Lower lobe of right lung (tissue), 2 donors: ENCODE data around the gene F11R. TPM values are rescaled to one million over a fixed set of nuclear protein-coding genes. Genes with fewer than 3 reads are reported as not detected.

Source experiments
- ATAC-seq, 2 donors: fragments of 200-7000 bp; cut with Tn5 transposase; one replicate each; pipeline ENCODE4 v1.9.1; 2020 to 2022; ENCODE audit warnings: mild to moderate bottlenecking in 2 of 2, moderate library complexity in 2 of 2
- DNase-seq: peaks from one replicate; pipeline ENCODE4 v3.0.0-alpha.2; 2020
- H3K27ac ChIP-seq: fragments of 200-600 bp; one replicate; pipeline ENCODE4 v1.8.0; 2022
- H3K27me3 ChIP-seq: fragments of 200-600 bp; one replicate; pipeline ENCODE4 v1.8.0; 2022; ENCODE audit warnings: low read depth
- H3K36me3 ChIP-seq: fragments of 200-600 bp; one replicate; pipeline ENCODE4 v1.8.0; 2022; ENCODE audit warnings: mild to moderate bottlenecking
- H3K4me1 ChIP-seq: fragments of 200-600 bp; one replicate; pipeline ENCODE4 v1.8.0; 2022
- H3K4me3 ChIP-seq: fragments of 200-600 bp; one replicate; pipeline ENCODE4 v1.8.0; 2022; ENCODE audit warnings: mild to moderate bottlenecking
- H3K9me3 ChIP-seq: fragments of 200-600 bp; one replicate; pipeline ENCODE4 v1.8.0; 2022
- CTCF ChIP-seq: fragments of 200-600 bp; IDR thresholded peaks from one replicate; pipeline ENCODE4 v1.8.0; 2022; ENCODE audit warnings: antibody characterized with exemption, mild to moderate bottlenecking
- intact Hi-C: fragments of 100-400 bp; cut with DNase I; formaldehyde crosslinking; loops from one replicate; pipeline ENCODE4 v1.11.0; 2022
- total RNA-seq: library from RNA; stranded (reverse); fragmentation: NEBNext Ultra II Directional; extraction: Animal tissue kit (Norgen Biotek cat#: 25700); gene quantifications from one replicate; pipeline ENCODE4 v1.2.1, GENCODE V29; 2021
- donor health status: DM: no; HTN: yes; CAD: no; lungs with severe emphysema.

Gene F11R
- total RNA-seq, 1 donor from 2014 or later: 162 TPM

- H3K27me3 ChIP-seq: no peaks in the 10 kb centered on the region
- no peak overlapping the region for H3K4me3 ChIP-seq
- no peaks in the 10 kb centered on the region for H3K9me3 ChIP-seq
- ATAC-seq (no peak), DNase-seq (no peak)
- peaks cover 76% of the 10 kb centered on the region for H3K4me1 ChIP-seq
- no peak for TF ChIP-seq CTCF
- no peaks in the 10 kb centered on the region for H3K36me3 ChIP-seq
- peak overlapping the region; percentile 53 for H3K27ac ChIP-seq
- intact Hi-C loops: no loop called here
Observed at GRCh38 chr1:161009602-161010211, 11.2 kb downstream of the F11R start.

GRCh38 chr1:161008869-161009510 lies 12.0 kb downstream of the F11R start:
- Histone ChIP-seq H3K4me1 (peaks cover 73% of the 10 kb centered on the region), H3K36me3 (no peaks in the 10 kb centered on the region), H3K27ac (peak overlapping the region; percentile 53), H3K9me3 (no peaks in the 10 kb centered on the region), H3K27me3 (no peaks in the 10 kb centered on the region), H3K4me3 (no peak overlapping the region)
- intact Hi-C loops: no loop called here
- DNase-seq: no peak
- ATAC-seq: peak; percentile 2 to 39
- no peak for TF ChIP-seq CTCF

DNA sequence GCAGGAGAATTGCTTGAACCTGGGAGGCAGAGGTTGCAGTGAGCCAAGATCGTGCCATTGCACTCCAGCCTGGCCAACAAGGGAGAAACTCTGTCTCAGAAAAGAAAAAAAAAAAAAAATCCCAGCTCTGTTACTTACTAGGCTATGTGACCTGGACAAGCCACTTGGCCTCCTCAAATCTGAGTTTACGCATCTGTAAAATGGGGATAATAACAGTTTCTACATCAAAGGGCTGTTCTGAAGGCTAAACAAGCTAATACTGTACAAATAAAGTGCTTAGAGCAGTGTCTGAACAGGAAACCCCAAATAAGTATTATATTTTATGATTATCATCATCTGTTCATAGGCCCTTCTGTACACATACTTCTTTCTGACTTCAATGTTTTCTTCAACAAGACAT lies 13.6 kb downstream of the F11R start:
- H3K27me3 ChIP-seq: no peaks in the 10 kb centered on the region
- H3K36me3 ChIP-seq: no peaks in the 10 kb centered on the region
- H3K9me3 ChIP-seq: no peaks in the 10 kb centered on the region
- no peak for TF ChIP-seq CTCF
- peaks cover 62% of the 10 kb centered on the region for H3K4me1 ChIP-seq
- no peak overlapping the region for H3K4me3 ChIP-seq
- H3K27ac ChIP-seq: no peak overlapping the region
- DNase-seq (no peak), ATAC-seq (no peak)
- intact Hi-C loops: no loop called here

GRCh38 chr1:161006563-161006962 lies 14.4 kb downstream of the F11R start:
- H3K27me3 ChIP-seq: no peaks in the 10 kb centered on the region
- intact Hi-C loops: no loop called here
- DNase-seq (no peak), ATAC-seq (no peak)
- no peak for TF ChIP-seq CTCF
- H3K9me3 ChIP-seq: no peaks in the 10 kb centered on the region
- H3K4me3 ChIP-seq: no peak overlapping the region
- no peak overlapping the region for H3K27ac ChIP-seq
- H3K4me1 ChIP-seq: peaks cover 63% of the 10 kb centered on the region
- H3K36me3 ChIP-seq: no peaks in the 10 kb centered on the region

DNA sequence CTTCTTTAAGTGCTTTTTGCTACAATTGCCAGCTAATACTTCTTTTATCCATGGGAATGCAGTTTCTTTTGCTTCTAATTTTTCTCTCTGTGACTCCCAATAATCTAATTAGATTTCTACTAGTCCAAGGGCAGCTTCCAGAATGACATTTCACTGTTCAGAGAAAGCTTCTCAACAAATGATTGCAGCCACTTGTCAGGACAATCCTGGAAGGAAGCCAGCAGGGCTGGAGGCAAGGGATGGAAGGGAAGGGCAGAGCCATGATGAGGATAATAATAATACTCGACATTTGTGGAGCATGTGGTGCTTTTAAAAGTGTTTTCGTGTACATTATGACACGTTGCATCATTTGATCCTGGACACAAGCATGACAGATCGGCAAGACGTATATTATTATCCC lies 19.4 kb downstream of the F11R start:
- Histone ChIP-seq H3K9me3 (no peaks in the 10 kb centered on the region), H3K4me3 (no peak overlapping the region), H3K4me1 (peaks cover 55% of the 10 kb centered on the region), H3K36me3 (peaks cover 47% of the 10 kb centered on the region), H3K27me3 (no peaks in the 10 kb centered on the region), H3K27ac (no peak overlapping the region)
- intact Hi-C loops: no loop called here
- DNase-seq (no peak), ATAC-seq (no peak)
- no peak for TF ChIP-seq CTCF
